DMS53 (cell line): ENCODE measurements around the gene NEU2.

Source experiments
- DNase-seq: peaks from one replicate; lab custom pipeline; 2025; lab: John Stamatoyannopoulos, UW

The NEU2 gene

DNA sequence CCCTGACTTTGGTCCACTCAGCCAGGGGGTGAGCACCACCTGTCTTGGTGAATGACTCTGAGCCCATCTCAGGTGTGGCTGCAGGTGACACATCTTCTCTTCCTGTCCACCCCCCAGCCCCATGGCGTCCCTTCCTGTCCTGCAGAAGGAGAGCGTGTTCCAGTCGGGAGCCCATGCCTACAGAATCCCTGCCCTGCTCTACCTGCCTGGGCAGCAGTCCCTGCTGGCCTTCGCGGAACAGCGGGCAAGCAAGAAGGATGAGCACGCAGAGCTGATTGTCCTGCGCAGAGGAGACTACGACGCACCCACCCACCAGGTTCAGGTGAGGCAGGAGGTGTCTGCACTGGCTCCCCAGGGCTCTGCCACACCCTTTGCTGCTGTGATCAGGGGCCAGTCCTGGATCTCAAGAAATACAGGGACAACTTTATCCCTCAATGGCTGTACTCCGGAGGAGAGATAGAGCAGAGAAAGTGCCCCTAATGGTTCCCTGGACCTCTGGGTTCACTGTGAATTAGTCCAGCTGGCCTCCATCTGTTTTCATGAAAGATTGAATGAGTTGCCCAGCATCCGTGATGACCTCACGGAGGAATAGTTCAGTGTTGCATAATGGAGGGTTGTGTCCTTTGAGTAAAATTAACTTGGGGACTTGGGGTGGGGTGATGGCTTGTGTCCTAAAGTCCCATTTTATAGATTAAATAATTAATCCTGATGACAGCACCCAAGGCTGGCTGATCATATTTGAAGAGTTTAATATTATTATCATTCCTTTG is at the start of gene NEU2:
NEU2 (plus strand) TSS at position 122 of the 770 bp plus-strand sequence; CDS start at position 122, 0 bp downstream.
- no peak for DNase-seq

GRCh38 chr2:232982926-232983668 is 49.4 kb upstream of the NEU2 start:
- no peak for DNase-seq

GRCh38 chr2:232983669-232984140 is 48.8 kb upstream of the NEU2 start:
- DNase-seq: no peak

- no peak for DNase-seq
Measured at GRCh38 chr2:232984451-232985207, 47.8 kb upstream of the NEU2 start.

GRCh38 chr2:232986155-232986554 is 46.3 kb upstream of the NEU2 start:
- DNase-seq: no peak

GRCh38 chr2:232993231-232993821 is 39.1 kb upstream of the NEU2 start:
- DNase-seq: no peak

DNA sequence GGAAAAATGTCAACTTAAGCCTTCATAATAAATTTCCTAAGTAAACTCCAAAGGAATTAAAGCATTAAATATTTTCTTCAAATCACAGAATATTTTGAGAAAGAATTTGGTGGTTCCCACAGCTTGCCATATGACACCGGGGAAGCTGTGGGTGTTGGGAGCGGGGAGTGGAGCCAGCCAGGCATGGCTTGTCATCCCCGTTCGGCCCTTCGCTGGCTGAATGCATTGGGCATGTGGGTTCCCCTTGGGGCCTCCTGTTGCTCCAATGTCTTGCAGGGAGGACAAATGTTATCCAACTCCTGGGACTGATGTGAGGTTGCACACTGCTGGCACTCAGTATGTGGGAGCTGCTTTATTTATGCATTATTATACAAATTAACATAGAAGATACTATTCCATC is 38.0 kb upstream of the NEU2 start:
- DNase-seq: no peak

GRCh38 chr2:232997749-232998665 is 34.5 kb upstream of the NEU2 start:
- no peak for DNase-seq

DNA sequence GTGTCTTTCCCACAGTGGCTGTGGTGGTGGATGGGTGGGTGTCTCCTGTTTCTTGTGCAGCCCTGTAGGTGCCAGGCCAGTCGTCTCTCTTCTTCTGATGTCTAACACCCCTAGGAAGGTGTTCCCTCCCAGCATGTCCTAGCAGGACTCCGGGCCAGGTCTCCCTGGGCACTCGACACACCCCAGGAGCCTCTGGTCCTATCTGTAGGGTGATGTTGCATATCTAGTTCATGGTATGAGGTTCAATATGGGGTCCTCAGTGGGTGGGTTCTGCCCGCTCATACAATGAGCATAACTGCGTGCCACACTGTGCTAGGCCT is 33.8 kb upstream of the NEU2 start:
- DNase-seq: no peak

DNA sequence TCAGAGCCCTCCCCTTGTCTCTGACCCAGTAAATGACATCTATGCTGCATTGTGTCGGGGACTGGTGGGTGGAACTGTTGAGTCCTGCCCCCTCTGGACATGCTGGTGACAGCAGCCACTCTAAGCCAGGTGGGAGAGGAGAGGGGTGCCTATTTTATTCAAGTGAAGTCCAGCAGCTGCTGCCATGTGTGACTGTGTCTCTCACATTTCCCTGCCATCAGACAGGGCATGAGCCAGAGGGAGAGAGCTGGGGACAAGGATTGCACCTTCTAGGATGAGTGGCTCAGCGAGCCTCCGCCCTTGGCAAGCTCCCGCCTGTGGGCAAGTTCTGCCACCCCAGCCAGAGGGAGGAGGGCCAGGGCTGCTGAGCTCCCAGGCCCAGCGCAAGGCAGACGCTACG is 33.1 kb upstream of the NEU2 start:
- DNase-seq: no peak

DNA sequence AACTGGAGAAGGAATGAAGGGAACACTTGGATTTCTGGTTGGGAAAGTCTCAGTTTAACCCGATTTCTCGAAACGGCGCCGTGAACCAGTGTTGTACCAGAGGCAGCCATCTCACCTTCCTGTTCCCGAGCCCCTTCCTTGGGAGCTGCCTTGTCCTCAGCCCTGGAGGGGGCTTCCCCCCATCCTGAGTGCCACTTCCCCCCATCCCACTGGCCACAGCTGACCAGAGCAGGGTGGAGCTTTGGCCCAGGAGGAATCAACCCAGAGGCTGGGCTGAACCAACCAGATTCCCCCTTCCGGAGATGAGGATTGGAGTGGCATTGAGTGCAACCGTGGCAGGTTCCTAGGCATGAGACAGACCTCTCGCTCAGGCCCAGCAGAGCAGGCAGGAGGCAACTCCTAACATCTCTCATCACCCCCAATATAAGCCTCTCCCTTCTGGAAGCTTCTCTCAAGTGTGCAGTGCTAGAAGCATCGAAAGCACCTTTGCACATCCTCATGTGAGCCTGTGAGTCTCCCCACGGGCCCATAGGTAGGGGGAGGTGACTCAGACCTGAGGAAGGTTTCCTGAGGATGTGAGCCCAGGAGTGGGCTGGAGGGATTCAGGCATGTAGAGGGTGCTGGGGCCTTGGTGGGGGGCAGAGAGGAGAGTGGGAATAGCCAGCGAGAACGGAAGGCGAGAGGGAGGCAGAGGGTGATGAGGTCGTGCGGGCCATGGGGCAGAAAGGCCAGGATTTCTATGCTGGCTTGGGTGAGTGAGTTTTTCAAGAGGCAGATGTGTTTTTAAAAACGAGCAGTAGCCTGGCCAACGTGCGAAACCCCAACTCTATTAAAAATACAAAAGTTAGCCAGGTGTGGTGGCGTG is 31.4 kb upstream of the NEU2 start:
- no peak for DNase-seq

DNA sequence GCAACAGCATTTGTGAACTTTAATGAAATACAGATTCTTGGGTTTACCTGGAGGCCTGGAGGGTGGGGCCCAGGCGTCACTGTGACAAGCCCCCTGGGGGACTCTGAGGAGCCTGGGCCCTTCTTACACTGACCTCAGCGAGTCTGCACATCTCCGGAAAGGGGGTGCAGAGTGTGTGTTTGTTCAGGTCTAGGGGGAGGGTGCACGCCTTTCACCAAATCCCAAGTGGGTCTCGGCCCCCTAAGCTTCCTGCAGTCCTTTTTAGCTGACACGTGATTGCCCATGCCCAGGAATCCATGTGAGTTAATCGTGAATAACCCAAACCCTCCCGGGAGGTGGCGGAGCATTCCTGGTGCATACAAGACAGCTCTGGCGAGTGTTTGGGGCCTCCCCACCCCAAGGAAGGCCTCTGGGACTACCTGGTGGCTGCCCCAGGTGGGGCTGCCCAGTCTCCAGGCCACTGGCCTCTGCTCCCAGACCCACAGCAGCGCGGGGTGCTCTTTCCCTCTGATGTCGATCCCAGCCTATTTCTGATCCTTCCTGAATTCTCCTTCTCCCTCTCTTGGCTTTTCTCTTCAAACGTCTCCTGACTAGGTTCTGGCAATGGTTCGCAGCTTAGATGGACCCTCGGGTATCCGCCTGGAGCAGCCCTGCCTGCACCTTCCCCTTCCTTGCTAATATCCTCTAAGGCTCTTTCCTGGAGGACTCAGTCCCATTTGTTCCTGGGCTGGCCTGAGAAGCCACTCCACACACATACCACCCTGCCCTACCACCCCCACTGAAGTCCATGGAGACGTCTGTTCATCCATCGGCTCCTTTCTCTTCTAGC is 29.4 kb upstream of the NEU2 start:
- no peak for DNase-seq

DNA sequence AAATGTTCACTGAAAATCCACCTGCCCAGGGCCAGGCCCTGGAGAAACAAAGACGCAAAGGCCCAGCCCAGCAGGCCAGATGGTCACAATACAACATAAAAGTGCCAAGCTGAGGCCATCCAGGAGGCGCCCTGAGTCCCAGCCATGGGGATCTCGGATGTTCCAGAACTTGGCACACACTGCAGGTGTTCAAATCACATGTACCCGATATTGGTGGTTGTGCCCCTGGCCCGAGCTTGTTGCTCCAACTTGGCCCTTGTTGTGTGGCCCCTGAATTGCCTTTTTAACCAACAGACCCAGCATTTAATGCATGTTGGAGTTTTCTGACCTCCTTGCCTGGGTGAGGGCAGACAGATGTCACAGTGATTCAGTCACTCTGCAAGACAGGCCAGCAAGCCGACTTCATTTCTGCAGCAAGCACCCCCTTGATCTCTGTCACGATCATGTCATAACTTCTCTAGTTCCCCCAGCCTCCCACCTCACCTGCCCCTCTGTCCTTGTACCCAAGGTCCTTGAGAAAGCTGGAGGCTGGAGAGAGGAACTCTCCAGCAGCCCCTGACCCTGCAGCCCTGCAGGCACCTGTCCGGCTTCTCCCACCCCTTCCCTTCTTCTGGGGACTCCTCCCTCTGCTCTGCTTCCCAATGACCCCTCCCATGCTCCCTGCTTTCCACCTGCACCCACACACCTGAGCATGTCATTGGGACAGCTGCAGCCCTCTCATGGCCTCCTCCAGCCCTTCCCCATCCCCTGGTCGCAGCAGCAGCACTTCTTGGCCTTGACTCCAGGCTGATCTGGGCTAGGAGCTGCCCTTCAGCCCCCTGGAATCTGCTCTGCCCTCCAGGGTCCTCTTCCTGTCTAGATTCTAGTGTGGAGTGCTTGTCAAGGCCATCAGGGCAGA is 28.6 kb upstream of the NEU2 start:
- DNase-seq: no peak

GRCh38 chr2:233005096-233005495 is 27.4 kb upstream of the NEU2 start:
- no peak for DNase-seq

DNA sequence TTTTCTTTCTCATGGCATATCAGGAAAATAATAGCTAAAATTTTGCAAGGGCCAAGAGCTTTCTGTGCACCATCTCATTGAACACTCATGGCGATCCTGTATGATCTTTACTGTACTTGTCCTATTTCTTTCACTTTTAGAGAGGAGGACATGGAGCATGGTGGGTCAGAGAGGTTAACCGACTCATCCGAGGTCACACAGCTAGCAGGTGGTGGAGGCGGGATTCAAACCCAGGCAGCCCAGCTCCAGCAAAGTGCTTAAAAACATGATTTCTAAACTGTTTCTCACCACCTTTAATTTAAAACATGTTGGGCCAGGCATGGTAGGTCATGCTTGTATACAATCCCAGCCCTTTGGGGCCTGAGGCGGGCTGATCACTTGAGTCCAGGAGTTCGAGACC is 25.8 kb upstream of the NEU2 start:
- DNase-seq: no peak

- DNase-seq: no peak
Measured at GRCh38 chr2:233007270-233007669, 25.2 kb upstream of the NEU2 start.

DNA sequence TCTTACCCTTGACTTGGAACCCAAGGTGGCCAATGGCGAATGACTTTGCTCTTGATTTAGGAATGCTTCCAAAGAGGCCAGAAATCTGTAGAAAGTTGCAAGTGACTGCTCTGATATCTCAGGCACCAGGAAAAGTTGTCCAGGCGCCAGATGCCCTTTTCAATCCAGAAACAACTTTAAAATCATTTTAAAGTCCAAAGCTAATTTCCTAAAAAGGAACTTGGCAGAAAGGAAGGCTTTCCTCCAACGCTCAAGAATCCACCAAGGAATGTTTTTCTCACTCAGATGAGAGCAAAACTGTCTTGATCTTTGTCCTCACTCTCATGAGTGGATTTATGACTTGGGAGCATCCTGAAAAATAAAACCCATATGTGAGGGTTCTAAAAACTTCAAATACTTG is 24.7 kb upstream of the NEU2 start:
- DNase-seq: no peak

- DNase-seq: no peak
Measured at GRCh38 chr2:233009661-233010060, 22.8 kb upstream of the NEU2 start.
